ACC112 (cell line): ENCODE measurements around the gene MAP3K9.

Experiments
- H2AFZ ChIP-seq: fragments of 200-600 bp; sonication (generic); one replicate; pipeline ENCODE4 v1.6.0; 2017; ENCODE audit warnings: antibody characterized with exemption, low read length; ENCODE audit not compliant: unreplicated experiment
- H3K27ac ChIP-seq: fragments of 200-600 bp; sonication (generic); 2 replicates; pipeline ENCODE4 v1.5.1; 2014; ENCODE audit warnings: low read depth, mild to moderate bottlenecking, antibody characterized with exemption, low read length, moderate library complexity
- H3K27me3 ChIP-seq: fragments of 200-600 bp; sonication (generic); 2 replicates; pipeline ENCODE4 v1.6.1; 2014; ENCODE audit warnings: mild to moderate bottlenecking, antibody characterized with exemption, low read length, moderate library complexity, mixed read lengths; ENCODE audit not compliant: insufficient read depth
- H3K36me3 ChIP-seq: fragments of 200-600 bp; sonication (generic); 2 replicates; pipeline ENCODE4 v1.6.1; 2016; ENCODE audit warnings: mild to moderate bottlenecking, antibody characterized with exemption, low read length, moderate library complexity, mixed read lengths; ENCODE audit not compliant: insufficient read depth
- H3K4me1 ChIP-seq: fragments of 200-600 bp; sonication (generic); one replicate; pipeline ENCODE4 v1.6.1; 2016; ENCODE audit warnings: low read length, mixed read lengths; ENCODE audit not compliant: insufficient read depth, unreplicated experiment, control insufficient read depth
- H3K4me3 ChIP-seq: fragments of 200-600 bp; sonication (generic); 2 replicates; pipeline ENCODE4 v1.5.1; 2014; ENCODE audit warnings: mild to moderate bottlenecking, low read depth, low read length
- H3K79me2 ChIP-seq: fragments of 200-600 bp; sonication (generic); one replicate; pipeline ENCODE4 v1.6.0; 2016; ENCODE audit warnings: low read length; ENCODE audit not compliant: control insufficient read depth, unreplicated experiment, insufficient read depth

The MAP3K9 gene

GRCh38 chr14:70836946-70837345, 27.6 kb upstream of the MAP3K9 start:
- no peak overlapping the region for H3K4me3 ChIP-seq
- H3K4me1 ChIP-seq = peaks cover 9% of the 10 kb centered on the region
- H3K36me3 ChIP-seq = no peaks in the 10 kb centered on the region
- no peaks in the 10 kb centered on the region for H3K27me3 ChIP-seq
- H3K27ac ChIP-seq = no peak overlapping the region
- H2AFZ ChIP-seq = no peak overlapping the region
- H3K79me2 ChIP-seq = no peaks in the 10 kb centered on the region

- no peak overlapping the region for H3K27ac ChIP-seq
- H3K4me1 ChIP-seq = peaks cover 9% of the 10 kb centered on the region
- no peaks in the 10 kb centered on the region for H3K27me3 ChIP-seq
- H3K4me3 ChIP-seq = no peak overlapping the region
- no peaks in the 10 kb centered on the region for H3K79me2 ChIP-seq
- H2AFZ ChIP-seq = no peak overlapping the region
- H3K36me3 ChIP-seq = no peaks in the 10 kb centered on the region
Measured at GRCh38 chr14:70833884-70834283, 24.6 kb upstream of the MAP3K9 start.

- Histone ChIP-seq H3K4me3 (no peak overlapping the region), H2AFZ (peak overlapping the region; percentile 75), H3K36me3 (no peaks in the 10 kb centered on the region), H3K4me1 (peaks cover 9% of the 10 kb centered on the region), H3K27ac (no peak overlapping the region), H3K79me2 (no peaks in the 10 kb centered on the region), H3K27me3 (no peaks in the 10 kb centered on the region)
Measured at GRCh38 chr14:70832561-70833305, 23.4 kb upstream of the MAP3K9 start.

- no peaks in the 10 kb centered on the region for H3K27me3 ChIP-seq
- peaks cover 9% of the 10 kb centered on the region for H3K4me1 ChIP-seq
- H2AFZ ChIP-seq = no peak overlapping the region
- no peak overlapping the region for H3K4me3 ChIP-seq
- H3K27ac ChIP-seq = no peak overlapping the region
- H3K36me3 ChIP-seq = no peaks in the 10 kb centered on the region
- H3K79me2 ChIP-seq = no peaks in the 10 kb centered on the region
Measured at GRCh38 chr14:70830998-70831781, 21.9 kb upstream of the MAP3K9 start.

- no peak overlapping the region for H3K27ac ChIP-seq
- no peak overlapping the region for H3K4me3 ChIP-seq
- no peaks in the 10 kb centered on the region for H3K79me2 ChIP-seq
- H3K4me1 ChIP-seq = peaks cover 9% of the 10 kb centered on the region
- no peak overlapping the region for H2AFZ ChIP-seq
- no peaks in the 10 kb centered on the region for H3K36me3 ChIP-seq
- H3K27me3 ChIP-seq = no peaks in the 10 kb centered on the region
Measured at GRCh38 chr14:70828188-70828587, 18.9 kb upstream of the MAP3K9 start.

GRCh38 chr14:70827752-70828151, 18.4 kb upstream of the MAP3K9 start:
- no peaks in the 10 kb centered on the region for H3K36me3 ChIP-seq
- H3K4me1 ChIP-seq = peaks cover 5% of the 10 kb centered on the region
- no peak overlapping the region for H3K4me3 ChIP-seq
- H3K79me2 ChIP-seq = no peaks in the 10 kb centered on the region
- H2AFZ ChIP-seq = no peak overlapping the region
- no peak overlapping the region for H3K27ac ChIP-seq
- H3K27me3 ChIP-seq = no peaks in the 10 kb centered on the region

- no peak overlapping the region for H2AFZ ChIP-seq
- no peak overlapping the region for H3K27ac ChIP-seq
- H3K4me1 ChIP-seq = peaks cover under 1% of the 10 kb centered on the region
- no peaks in the 10 kb centered on the region for H3K36me3 ChIP-seq
- H3K79me2 ChIP-seq = no peaks in the 10 kb centered on the region
- H3K4me3 ChIP-seq = no peak overlapping the region
- no peaks in the 10 kb centered on the region for H3K27me3 ChIP-seq
Measured at GRCh38 chr14:70827347-70827746, 18.0 kb upstream of the MAP3K9 start.

GRCh38 chr14:70823281-70823680, 14.0 kb upstream of the MAP3K9 start:
- Histone ChIP-seq H3K27ac (no peak overlapping the region), H3K79me2 (no peaks in the 10 kb centered on the region), H3K4me1 (no peaks in the 10 kb centered on the region), H3K27me3 (no peaks in the 10 kb centered on the region), H3K36me3 (no peaks in the 10 kb centered on the region), H3K4me3 (peak overlapping the region; percentile 83; the same call in 1 of the 2 replicates), H2AFZ (no peak overlapping the region)

GRCh38 chr14:70822530-70823185, 13.3 kb upstream of the MAP3K9 start:
- no peaks in the 10 kb centered on the region for H3K79me2 ChIP-seq
- no peaks in the 10 kb centered on the region for H3K4me1 ChIP-seq
- H2AFZ ChIP-seq = peak overlapping the region; percentile 91
- H3K36me3 ChIP-seq = no peaks in the 10 kb centered on the region
- no peaks in the 10 kb centered on the region for H3K27me3 ChIP-seq
- peak overlapping the region; percentile 83 for H3K4me3 ChIP-seq
- H3K27ac ChIP-seq = no peak overlapping the region

- H3K4me3 ChIP-seq = peak overlapping the region; percentile 83
- H3K27ac ChIP-seq = no peak overlapping the region
- no peaks in the 10 kb centered on the region for H3K4me1 ChIP-seq
- H3K27me3 ChIP-seq = no peaks in the 10 kb centered on the region
- H3K36me3 ChIP-seq = no peaks in the 10 kb centered on the region
- H2AFZ ChIP-seq = peak overlapping the region; percentile 91
- no peaks in the 10 kb centered on the region for H3K79me2 ChIP-seq
Measured at GRCh38 chr14:70821584-70822529, 12.5 kb upstream of the MAP3K9 start.
